ENCODE data around the gene BCL2L11. TPM values are rescaled to one million over a fixed set of nuclear protein-coding genes. Genes with fewer than 3 reads are reported as not detected.

BCL2L11 gene
- total and polyA plus RNA-seq, 8 donors = 16.7 to 35.7 (median 27.5) TPM

GRCh38 chr2:111100765-111101162 is 19.9 kb upstream of the BCL2L11 start:
- no peak overlapping the region for H3K27ac ChIP-seq
- no peaks in the 10 kb centered on the region for H3K36me3 ChIP-seq
- H3K9me3 ChIP-seq = no peaks in the 10 kb centered on the region
- ATAC-seq (peak; percentile 31), DNase-seq (no peak)
- TF ChIP-seq, protein P1, sequence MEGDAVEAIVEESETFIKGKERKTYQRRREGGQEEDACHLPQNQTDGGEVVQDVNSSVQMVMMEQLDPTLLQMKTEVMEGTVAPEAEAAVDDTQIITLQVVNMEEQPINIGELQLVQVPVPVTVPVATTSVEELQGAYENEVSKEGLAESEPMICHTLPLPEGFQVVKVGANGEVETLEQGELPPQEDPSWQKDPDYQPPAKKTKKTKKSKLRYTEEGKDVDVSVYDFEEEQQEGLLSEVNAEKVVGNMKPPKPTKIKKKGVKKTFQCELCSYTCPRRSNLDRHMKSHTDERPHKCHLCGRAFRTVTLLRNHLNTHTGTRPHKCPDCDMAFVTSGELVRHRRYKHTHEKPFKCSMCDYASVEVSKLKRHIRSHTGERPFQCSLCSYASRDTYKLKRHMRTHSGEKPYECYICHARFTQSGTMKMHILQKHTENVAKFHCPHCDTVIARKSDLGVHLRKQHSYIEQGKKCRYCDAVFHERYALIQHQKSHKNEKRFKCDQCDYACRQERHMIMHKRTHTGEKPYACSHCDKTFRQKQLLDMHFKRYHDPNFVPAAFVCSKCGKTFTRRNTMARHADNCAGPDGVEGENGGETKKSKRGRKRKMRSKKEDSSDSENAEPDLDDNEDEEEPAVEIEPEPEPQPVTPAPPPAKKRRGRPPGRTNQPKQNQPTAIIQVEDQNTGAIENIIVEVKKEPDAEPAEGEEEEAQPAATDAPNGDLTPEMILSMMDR (IDR thresholded peaks at IDR 0.05) = no peak
- no peaks in the 10 kb centered on the region for H3K27me3 ChIP-seq
- H3K4me1 ChIP-seq = no peaks in the 10 kb centered on the region
- no peak overlapping the region for H3K4me3 ChIP-seq
- intact Hi-C loops (cut with DNase I) = loop anchor here in 1 of 2 donors (10.0 kb wide), 1 partner anchor 286 kb away; no protein-coding TSS in a partner anchor

DNA sequence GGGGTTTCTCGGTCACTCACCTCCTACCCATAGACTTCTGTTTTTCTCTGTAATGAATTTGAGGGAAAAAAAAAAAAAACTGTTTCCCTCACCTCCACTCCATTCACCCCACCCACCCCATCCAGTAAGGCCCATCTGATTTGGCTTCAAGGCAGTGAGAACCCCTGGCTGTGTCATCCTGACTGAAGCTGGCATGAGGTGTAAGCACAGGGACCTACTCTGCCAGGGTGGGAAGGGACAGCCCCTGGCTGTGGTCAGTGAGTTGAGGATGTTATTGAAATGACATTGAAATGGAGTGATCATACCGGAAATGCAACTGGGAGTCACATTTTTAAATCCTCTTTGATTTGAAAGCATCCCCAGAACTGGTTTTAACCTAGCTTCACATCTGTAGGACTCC is 19.1 kb upstream of the BCL2L11 start:
- Histone ChIP-seq H3K27me3 (no peaks in the 10 kb centered on the region), H3K36me3 (no peaks in the 10 kb centered on the region), H3K4me1 (no peaks in the 10 kb centered on the region), H3K27ac (no peak overlapping the region), H3K4me3 (no peak overlapping the region), H3K9me3 (no peaks in the 10 kb centered on the region)
- intact Hi-C loops (cut with DNase I) = loop anchor here in 1 of 2 donors (10.0 kb wide), 1 partner anchor 287 kb away; no protein-coding TSS in a partner anchor
- TF ChIP-seq, protein P1 (IDR thresholded peaks at IDR 0.05) = no peak
- no peak for DNase-seq
- ATAC-seq = no peak

DNA sequence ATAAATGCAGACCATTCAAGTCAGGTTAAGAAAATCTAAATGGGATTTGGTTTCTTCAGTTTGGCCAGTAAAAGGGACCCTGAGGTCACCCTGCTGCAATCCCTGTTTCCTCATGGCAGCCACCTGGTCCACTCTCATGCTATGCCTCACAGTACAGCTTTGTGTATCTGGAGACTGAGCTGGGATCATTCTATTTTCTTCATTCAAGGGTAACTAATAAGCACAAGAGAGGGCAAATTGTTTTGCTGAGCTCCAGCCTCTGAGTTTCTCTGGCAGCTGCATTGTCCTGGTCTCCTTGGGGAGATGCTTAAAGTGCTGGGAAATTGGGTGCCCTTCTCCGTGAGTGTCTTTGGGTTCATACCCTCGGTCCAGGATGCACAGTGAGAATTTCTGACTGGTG is 18.5 kb upstream of the BCL2L11 start:
- intact Hi-C loops (cut with DNase I) = loop anchor here in 1 of 2 donors (10.0 kb wide), 1 partner anchor 287 kb away; no protein-coding TSS in a partner anchor
- H3K9me3 ChIP-seq = no peaks in the 10 kb centered on the region

GRCh38 chr2:111105926-111106325 is 14.8 kb upstream of the BCL2L11 start:
- ATAC-seq = no peak
- no peaks in the 10 kb centered on the region for H3K36me3 ChIP-seq
- H3K27me3 ChIP-seq = peaks cover 0 to 6% of the 10 kb centered on the region in 2 donors
- TF ChIP-seq, protein P1 (IDR thresholded peaks at IDR 0.05) = no peak
- intact Hi-C loops (cut with DNase I) = loop anchor here in 1 of 2 donors (10.0 kb wide), 1 partner anchor 291 kb away; no protein-coding TSS in a partner anchor
- H3K4me1 ChIP-seq = no peaks in the 10 kb centered on the region
- H3K9me3 ChIP-seq = no peaks in the 10 kb centered on the region
- no peak overlapping the region for H3K27ac ChIP-seq
- DNase-seq = no peak
- no peak overlapping the region for H3K4me3 ChIP-seq

More for the DNA sequence above, 18.5 kb upstream of the BCL2L11 start:
- Histone ChIP-seq H3K36me3 (no peaks in the 10 kb centered on the region), H3K27me3 (no peaks in the 10 kb centered on the region), H3K4me3 (no peak overlapping the region), H3K4me1 (no peaks in the 10 kb centered on the region), H3K27ac (no peak overlapping the region)
- TF ChIP-seq, protein P1 (IDR thresholded peaks at IDR 0.05) = no peak
- no peak for ATAC-seq
- no peak for DNase-seq

- Histone ChIP-seq H3K27ac (no peak overlapping the region), H3K36me3 (no peaks in the 10 kb centered on the region), H3K9me3 (no peaks in the 10 kb centered on the region), H3K4me1 (no peaks in the 10 kb centered on the region), H3K4me3 (no peak overlapping the region), H3K27me3 (peaks cover 0 to 8% of the 10 kb centered on the region in 2 donors)
- intact Hi-C loops (cut with DNase I) = loop anchor here in 1 of 2 donors (10.0 kb wide), 1 partner anchor 292 kb away; no protein-coding TSS in a partner anchor
- TF ChIP-seq, protein P1 (IDR thresholded peaks at IDR 0.05) = no peak
- no peak for ATAC-seq
- no peak for DNase-seq
These were observed 14.0 kb upstream of the BCL2L11 start for GRCh38 chr2:111106706-111107105.

Data from left lung (tissue), 10 donors.